ENCODE data around the gene CWC27. TPM values are rescaled to one million over a fixed set of nuclear protein-coding genes. Genes with fewer than 3 reads are reported as not detected.
A peak's percentile ranks its signal among the peaks of the same experiment; 100 is the strongest.

The CWC27 gene
- total and polyA plus RNA-seq, 2 of the 13 experiments (the other 11 are each of a cell fraction or from before 2014, with no cell fraction given) = 21.1 to 25.7 TPM

GRCh38 chr5:64939772-64940510, 171.2 kb downstream of the CWC27 start (continued):
- TF ChIP-seq PRDM10 (CRISPR knock-in tag; IDR thresholded peaks at IDR 0.05; ENCODE audit: low read depth) = 0 out of 2 replicates have a peak, but pooled peaks have one; percentile 11
- no peak for TF ChIP-seq TSC22D2 (CRISPR knock-in tag; IDR thresholded peaks at IDR 0.05; ENCODE audit: borderline replicate concordance)
- 0 out of 2 replicates have a peak, but pooled peaks have one; percentile 30 for TF ChIP-seq ZNF607 (CRISPR knock-in tag; IDR thresholded peaks at IDR 0.05; ENCODE audit: borderline replicate concordance)
- TF ChIP-seq ZNF788 (CRISPR knock-in tag; IDR thresholded peaks at IDR 0.05; ENCODE audit: borderline replicate concordance) = peak; percentile 67; the same call in 1 of the 2 replicates
- TF ChIP-seq HOMEZ (CRISPR knock-in tag; IDR thresholded peaks at IDR 0.05; ENCODE audit: low read depth) = peak; percentile 67; the same call in 1 of the 2 replicates
- no peak for TF ChIP-seq REL (CRISPR knock-in tag; conservative IDR thresholded peaks at IDR 0.05)
- TF ChIP-seq TOE1 (CRISPR knock-in tag; IDR thresholded peaks at IDR 0.05) = no peak
- peak; percentile 68 for TF ChIP-seq FOXP4 (CRISPR knock-in tag; IDR thresholded peaks at IDR 0.05)
- no peak for TF ChIP-seq SRSF9 (IDR thresholded peaks at IDR 0.05; ENCODE audit: borderline replicate concordance, insufficient read depth, low read depth, low read length, poor library complexity, severe bottlenecking)
- TF ChIP-seq SALL1 (CRISPR knock-in tag; IDR thresholded peaks at IDR 0.05) = peak; percentile 39
- TF ChIP-seq KLF12 (CRISPR knock-in tag; IDR thresholded peaks at IDR 0.05; ENCODE audit: borderline replicate concordance) = no peak; the same call in 1 of the 2 replicates
- TF ChIP-seq TBX2 (CRISPR knock-in tag; IDR thresholded peaks at IDR 0.05; ENCODE audit: borderline replicate concordance) = peak; percentile 58; the same call in 1 of the 2 replicates
- TF ChIP-seq HMG20A (CRISPR knock-in tag; IDR thresholded peaks at IDR 0.05; ENCODE audit: borderline replicate concordance) = peak; percentile 29; the same call in 1 of the 2 replicates
- no peak for TF ChIP-seq HOXD1 (CRISPR knock-in tag; IDR thresholded peaks at IDR 0.05)
- TF ChIP-seq HOXA3 (CRISPR knock-in tag; IDR thresholded peaks at IDR 0.05) = peak; percentile 51; the same call in 1 of the 2 replicates
- TF ChIP-seq ZNF687 (CRISPR knock-in tag; IDR thresholded peaks at IDR 0.05) = peak; percentile 47
- peak; percentile 58; the same call in 1 of the 2 replicates for TF ChIP-seq KAT8 (CRISPR knock-in tag; IDR thresholded peaks at IDR 0.05)
